ENCODE measurements around the gene VEGFB. TPM values are rescaled to one million over a fixed set of nuclear protein-coding genes. Genes with fewer than 3 reads are reported as not detected.

Gene VEGFB
- total and polyA plus RNA-seq, 2 donors (not counting 1 experiment from before 2014, with no cell fraction given), result 25.3 to 27.9 TPM

DNA sequence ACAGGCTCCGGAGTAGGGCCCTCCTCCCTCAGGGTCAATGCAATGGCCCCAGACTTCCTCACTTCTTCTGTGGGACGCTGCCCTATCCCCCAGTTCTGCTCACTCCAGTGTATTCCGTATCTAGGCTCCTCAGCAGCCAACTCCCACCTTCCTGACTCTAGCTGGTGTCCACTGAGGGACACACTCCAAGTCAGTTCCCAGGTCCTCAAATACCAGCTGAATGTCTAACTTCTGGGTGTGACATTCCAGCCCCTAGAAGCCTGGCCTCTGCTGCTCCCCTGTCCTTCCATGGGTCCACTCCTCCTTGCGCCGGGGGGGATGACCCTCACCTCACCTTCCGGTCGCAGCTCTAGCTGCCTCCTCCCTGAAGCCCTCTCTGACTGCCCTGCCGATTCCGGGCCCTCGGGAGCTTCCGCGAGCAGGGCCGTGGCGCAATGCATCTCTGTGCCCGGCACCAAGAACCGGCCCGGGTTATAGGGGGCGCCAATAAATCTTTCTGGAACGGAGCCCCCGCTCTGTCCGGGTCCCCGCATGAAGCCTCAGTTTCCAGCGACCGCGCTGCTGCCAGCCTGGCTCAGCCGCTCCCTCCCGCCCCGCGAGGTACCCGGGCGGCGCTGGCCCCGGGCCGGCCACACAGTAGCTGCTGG is 34.6 kb downstream of the VEGFB start:
- Histone ChIP-seq H3K4me3 (replicated peaks in 1 of 4; ENCODE audit: control extremely low read depth in 1 of 4, insufficient read depth in 1 of 4, low read depth in 3 of 4, low read length in 4 of 4) (peak overlapping the region; percentile 57 to 76 (median 64)), H2AFZ (ENCODE audit: low read length) (no peak overlapping the region), H4K20me1 (ENCODE audit: control insufficient read depth, extremely low read depth, insufficient read depth, low read length) (no peaks in the 10 kb centered on the region), H3K79me2 (ENCODE audit: control insufficient read depth, insufficient read depth, low read length) (peaks cover 2% of the 10 kb centered on the region), H3K36me3 (ENCODE audit: control insufficient read depth, insufficient read depth, low read length) (peaks cover 18% of the 10 kb centered on the region), H3K27me3 (ENCODE audit: control insufficient read depth, insufficient read depth, low read length) (no peaks in the 10 kb centered on the region), H3K4me1 (ENCODE audit: control insufficient read depth, extremely low read depth, insufficient read depth, low read length) (peaks cover 24% of the 10 kb centered on the region), H3K27ac (ENCODE audit: insufficient read depth, low read length) (peak overlapping the region; percentile 91), H3K9ac (ENCODE audit: insufficient read depth, low read length) (peak overlapping the region; percentile 75), H3K4me2 (ENCODE audit: extremely low read depth, insufficient read depth, low read length) (peak overlapping the region; percentile 96), H3K9me3 (ENCODE audit: control insufficient read depth, insufficient read depth, low read depth, low read length) (no peaks in the 10 kb centered on the region)
- peak; percentile 51 to 61 for DNase-seq (ENCODE audit: low read depth in 2 of 2)
- TF ChIP-seq, protein P1, sequence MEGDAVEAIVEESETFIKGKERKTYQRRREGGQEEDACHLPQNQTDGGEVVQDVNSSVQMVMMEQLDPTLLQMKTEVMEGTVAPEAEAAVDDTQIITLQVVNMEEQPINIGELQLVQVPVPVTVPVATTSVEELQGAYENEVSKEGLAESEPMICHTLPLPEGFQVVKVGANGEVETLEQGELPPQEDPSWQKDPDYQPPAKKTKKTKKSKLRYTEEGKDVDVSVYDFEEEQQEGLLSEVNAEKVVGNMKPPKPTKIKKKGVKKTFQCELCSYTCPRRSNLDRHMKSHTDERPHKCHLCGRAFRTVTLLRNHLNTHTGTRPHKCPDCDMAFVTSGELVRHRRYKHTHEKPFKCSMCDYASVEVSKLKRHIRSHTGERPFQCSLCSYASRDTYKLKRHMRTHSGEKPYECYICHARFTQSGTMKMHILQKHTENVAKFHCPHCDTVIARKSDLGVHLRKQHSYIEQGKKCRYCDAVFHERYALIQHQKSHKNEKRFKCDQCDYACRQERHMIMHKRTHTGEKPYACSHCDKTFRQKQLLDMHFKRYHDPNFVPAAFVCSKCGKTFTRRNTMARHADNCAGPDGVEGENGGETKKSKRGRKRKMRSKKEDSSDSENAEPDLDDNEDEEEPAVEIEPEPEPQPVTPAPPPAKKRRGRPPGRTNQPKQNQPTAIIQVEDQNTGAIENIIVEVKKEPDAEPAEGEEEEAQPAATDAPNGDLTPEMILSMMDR (conservative IDR thresholded peaks at IDR 0.05 in 1 of 2, IDR thresholded peaks at IDR 0.05 in 1 of 2; ENCODE audit: low read depth in 1 of 2, low read length in 2 of 2), result no peak
- TF ChIP-seq EZH2 (IDR thresholded peaks at IDR 0.05; ENCODE audit: low read length, missing control alignments), result no peak

DNA sequence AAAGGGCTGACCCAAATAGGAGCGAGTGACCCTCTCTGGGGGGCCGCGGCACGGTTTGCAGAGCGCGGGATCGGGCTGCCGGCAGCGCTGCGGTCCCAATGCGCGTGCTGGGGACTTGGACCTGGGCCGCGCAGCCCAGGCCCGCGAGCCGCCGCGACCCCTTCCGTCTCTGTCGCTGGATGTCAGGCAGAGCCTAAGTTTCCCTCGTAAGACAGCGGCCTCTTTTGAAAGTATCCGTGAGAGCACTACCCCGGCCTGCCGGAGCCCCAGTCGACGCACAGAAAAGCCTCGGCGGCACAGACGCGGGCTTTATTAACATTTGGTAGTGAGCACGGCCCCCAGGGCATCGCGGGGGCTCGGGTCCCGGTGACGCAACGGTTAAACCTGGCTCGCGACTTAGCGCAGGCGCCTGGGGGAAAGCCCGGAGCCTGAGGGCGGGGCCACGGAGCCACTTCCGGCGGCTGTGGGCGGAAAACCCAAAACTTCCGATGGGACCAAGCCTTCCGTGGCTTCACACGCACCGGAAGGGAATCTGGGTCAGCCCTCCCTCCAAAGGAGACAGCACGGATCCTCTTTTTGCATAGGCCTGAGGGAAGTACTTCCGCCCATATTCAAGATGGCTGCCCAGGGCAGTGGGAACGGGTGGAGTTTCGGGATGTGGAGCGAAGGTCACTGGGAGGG is 35.3 kb downstream of the VEGFB start:
- H3K4me2 ChIP-seq (ENCODE audit: extremely low read depth, insufficient read depth, low read length), result peak overlapping the region; percentile 96
- no peaks in the 10 kb centered on the region for H3K9me3 ChIP-seq (ENCODE audit: control insufficient read depth, insufficient read depth, low read depth, low read length)
- H3K9ac ChIP-seq (ENCODE audit: insufficient read depth, low read length), result peak overlapping the region; percentile 75
- no peak for TF ChIP-seq EZH2 (IDR thresholded peaks at IDR 0.05; ENCODE audit: low read length, missing control alignments)
- TF ChIP-seq, protein P1 (conservative IDR thresholded peaks at IDR 0.05 in 1 of 2, IDR thresholded peaks at IDR 0.05 in 1 of 2; ENCODE audit: low read depth in 1 of 2, low read length in 2 of 2), result no peak
- H2AFZ ChIP-seq (ENCODE audit: low read length), result no peak overlapping the region
- H3K36me3 ChIP-seq (ENCODE audit: control insufficient read depth, insufficient read depth, low read length), result peaks cover 14% of the 10 kb centered on the region
- peak; percentile 100 for DNase-seq (ENCODE audit: low read depth in 2 of 2)
- peak overlapping the region; percentile 57 to 82 (median 75) for H3K4me3 ChIP-seq (replicated peaks in 1 of 4; ENCODE audit: control extremely low read depth in 1 of 4, insufficient read depth in 1 of 4, low read depth in 3 of 4, low read length in 4 of 4)
- H3K4me1 ChIP-seq (ENCODE audit: control insufficient read depth, extremely low read depth, insufficient read depth, low read length), result peaks cover 24% of the 10 kb centered on the region
- peaks cover 2% of the 10 kb centered on the region for H3K79me2 ChIP-seq (ENCODE audit: control insufficient read depth, insufficient read depth, low read length)
- H3K27me3 ChIP-seq (ENCODE audit: control insufficient read depth, insufficient read depth, low read length), result no peaks in the 10 kb centered on the region
- no peaks in the 10 kb centered on the region for H4K20me1 ChIP-seq (ENCODE audit: control insufficient read depth, extremely low read depth, insufficient read depth, low read length)
- peak overlapping the region; percentile 92 for H3K27ac ChIP-seq (ENCODE audit: insufficient read depth, low read length)

DNA sequence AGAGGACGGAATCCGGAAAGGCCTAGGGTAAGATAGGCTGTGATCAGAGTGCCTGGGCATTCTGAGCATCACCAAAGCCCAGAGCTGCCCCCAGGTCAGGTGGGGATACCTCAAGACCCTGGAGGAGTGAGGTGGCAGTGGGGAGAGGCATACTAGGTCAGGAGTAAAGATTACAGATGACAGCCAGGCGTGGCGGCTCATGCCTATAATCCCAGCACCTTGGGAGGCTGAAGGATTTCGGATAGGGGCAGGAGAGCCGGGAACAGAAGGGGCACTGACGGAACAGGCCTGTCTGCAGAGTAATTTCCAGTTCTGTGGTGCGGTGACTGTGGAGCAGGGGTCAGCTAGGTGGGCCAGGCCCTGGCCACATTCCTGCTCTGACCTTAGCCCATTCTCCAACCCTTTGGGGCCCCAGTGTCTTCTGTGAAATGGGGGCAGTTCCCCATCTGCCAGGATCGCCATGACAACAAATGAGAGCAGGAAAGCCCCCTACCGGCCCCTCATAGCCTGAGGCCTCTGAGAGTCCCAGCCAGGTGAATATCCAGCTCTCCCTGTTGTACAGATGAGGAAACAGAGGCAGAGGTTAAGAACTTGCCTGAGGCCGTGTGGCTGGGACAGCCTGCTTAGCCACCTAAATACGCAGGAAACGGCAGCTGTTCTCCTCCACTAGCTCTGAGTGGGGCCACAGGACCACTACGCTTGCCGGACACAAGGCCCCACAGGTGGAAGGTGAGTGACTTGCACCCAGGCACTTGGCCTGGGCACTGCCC is 40.8 kb downstream of the VEGFB start:
- DNase-seq (ENCODE audit: low read depth in 2 of 2), result no peak
- TF ChIP-seq, protein P1 (conservative IDR thresholded peaks at IDR 0.05 in 1 of 2, IDR thresholded peaks at IDR 0.05 in 1 of 2; ENCODE audit: low read depth in 1 of 2, low read length in 2 of 2), result no peak
- TF ChIP-seq EZH2 (IDR thresholded peaks at IDR 0.05; ENCODE audit: low read length, missing control alignments), result no peak
- Histone ChIP-seq H3K4me1 (ENCODE audit: control insufficient read depth, extremely low read depth, insufficient read depth, low read length) (peaks cover 8% of the 10 kb centered on the region), H3K4me3 (replicated peaks in 1 of 4; ENCODE audit: control extremely low read depth in 1 of 4, insufficient read depth in 1 of 4, low read depth in 3 of 4, low read length in 4 of 4) (no peak overlapping the region), H3K9me3 (ENCODE audit: control insufficient read depth, insufficient read depth, low read depth, low read length) (no peaks in the 10 kb centered on the region), H4K20me1 (ENCODE audit: control insufficient read depth, extremely low read depth, insufficient read depth, low read length) (no peaks in the 10 kb centered on the region), H2AFZ (ENCODE audit: low read length) (no peak overlapping the region), H3K36me3 (ENCODE audit: control insufficient read depth, insufficient read depth, low read length) (peaks cover 4% of the 10 kb centered on the region), H3K9ac (ENCODE audit: insufficient read depth, low read length) (no peak overlapping the region), H3K4me2 (ENCODE audit: extremely low read depth, insufficient read depth, low read length) (no peak overlapping the region), H3K27ac (ENCODE audit: insufficient read depth, low read length) (no peak overlapping the region), H3K79me2 (ENCODE audit: control insufficient read depth, insufficient read depth, low read length) (peaks cover 2% of the 10 kb centered on the region), H3K27me3 (ENCODE audit: control insufficient read depth, insufficient read depth, low read length) (no peaks in the 10 kb centered on the region)

Data from fibroblast of lung (primary cell).